H1 (cell line): Measurements from ENCODE around the gene CTNS. TPM values are rescaled to one million over a fixed set of nuclear protein-coding genes. Genes with fewer than 3 reads are reported as not detected.

Source experiments
- CTCF ChIA-PET: fragments of 300-600 bp; sonication (Branson Sonifier 250); formaldehyde crosslinking; loops from one replicate; lab custom pipeline; 2021; ENCODE audit not compliant: partially characterized antibody; lab: Charles Lee
- POLR2A ChIA-PET: fragments of 300-600 bp; sonication (Branson Sonifier 250); formaldehyde crosslinking; loops from one replicate; lab custom pipeline; 2021; ENCODE audit warnings: inconsistent platforms; ENCODE audit not compliant: partially characterized antibody; lab: Charles Lee
- DNase-seq, 2 experiments: peaks; one replicate each; pipeline versions ENCODE4 v3.0.0 to v3.0.0-alpha.2; 2010 to 2022; ENCODE audit warnings: low spot score in 2 of 2, low read depth in 1 of 2, mixed read lengths in 1 of 2
- FAIRE-seq: peaks from 2 replicates; lab custom pipeline; 2011; peaks lifted over from hg19 to GRCh38; lab: Jason Lieb, UNC
- H2AFZ ChIP-seq: 2 replicates; pipeline ENCODE4 v1.8.1; 2012; ENCODE audit warnings: low read length, inconsistent platforms
- H2AK5ac ChIP-seq: 2 replicates; pipeline ENCODE4 v1.6.1; 2013; ENCODE audit warnings: low read depth, low read length
- H2BK120ac ChIP-seq: replicated peaks from 2 replicates; pipeline ENCODE3; 2013; ENCODE audit warnings: low read depth, low read length, inconsistent platforms
- H2BK12ac ChIP-seq: 2 replicates; pipeline ENCODE4 v1.6.1; 2013; ENCODE audit warnings: low read depth, low read length
- H2BK15ac ChIP-seq: 2 replicates; pipeline ENCODE4 v1.6.1; 2013; ENCODE audit warnings: low read length
- H2BK20ac ChIP-seq: 2 replicates; pipeline ENCODE4 v1.6.1; 2013; ENCODE audit warnings: low read length
- H2BK5ac ChIP-seq: 2 replicates; pipeline ENCODE4 v1.6.1; 2013; ENCODE audit warnings: low read depth, low read length
- H3K14ac ChIP-seq: 2 replicates; pipeline ENCODE4 v1.6.1; 2013; ENCODE audit warnings: inconsistent platforms; ENCODE audit not compliant: insufficient read length
- H3K18ac ChIP-seq: 2 replicates; pipeline ENCODE4 v1.6.1; 2013; ENCODE audit warnings: low read length; ENCODE audit errors: extremely low read depth
- H3K23ac ChIP-seq: 2 replicates; pipeline ENCODE4 v1.6.1; 2013; ENCODE audit warnings: inconsistent platforms; ENCODE audit not compliant: insufficient read length
- H3K23me2 ChIP-seq: 2 replicates; pipeline ENCODE4 v1.6.1; 2013; ENCODE audit warnings: low read depth, low read length
- H3K27ac ChIP-seq: 2 replicates; pipeline ENCODE4 v1.6.1; 2011; ENCODE audit warnings: low read depth, low read length, inconsistent platforms
- H3K27me3 ChIP-seq, 4 experiments: replicated peaks in 1 of 4; 1 replicate in 1 of 4; 2 replicates in 3 of 4; pipeline versions ENCODE4 v1.6.1 to v1.8.1; 2011 to 2013; ENCODE audit warnings: low read length in 3 of 4, mild to moderate bottlenecking in 3 of 4, inconsistent platforms in 2 of 4, mixed read lengths in 2 of 4, moderate library complexity in 1 of 4; ENCODE audit not compliant: control insufficient read depth in 3 of 4, insufficient read depth in 3 of 4; ENCODE audit errors: extremely low read depth in 1 of 4
- H3K36me3 ChIP-seq, 4 experiments: 2 replicates each; pipeline versions ENCODE4 v1.6.1 to v1.8.1; 2011 to 2013; ENCODE audit warnings: mild to moderate bottlenecking in 4 of 4, low read length in 3 of 4, moderate library complexity in 2 of 4, control low read depth in 1 of 4, inconsistent platforms in 1 of 4; ENCODE audit not compliant: insufficient read depth in 4 of 4, control insufficient read depth in 2 of 4
- H3K4ac ChIP-seq: replicated peaks from 2 replicates; pipeline ENCODE3; 2013; ENCODE audit warnings: low read length, low read depth, mixed read lengths, inconsistent platforms; ENCODE audit not compliant: insufficient read length
- H3K4me1 ChIP-seq, 4 experiments: replicated peaks in 1 of 4; 1 replicate in 1 of 4; 2 replicates in 3 of 4; pipeline versions ENCODE4 v1.6.1 to v1.8.1; 2011 to 2013; ENCODE audit warnings: low read length in 3 of 4, inconsistent platforms in 2 of 4, mixed read lengths in 1 of 4; ENCODE audit not compliant: insufficient read depth in 4 of 4, control insufficient read depth in 3 of 4
- H3K4me2 ChIP-seq, 2 experiments: 2 replicates each; pipeline versions ENCODE4 v1.6.1 to v1.8.1; 2011 to 2013; ENCODE audit warnings: low read depth in 2 of 2, low read length in 2 of 2, control low read depth in 1 of 2, inconsistent platforms in 1 of 2, mild to moderate bottlenecking in 1 of 2; ENCODE audit not compliant: insufficient read depth in 1 of 2
- H3K4me3 ChIP-seq, 4 experiments: fragments of 200-600, 300-600 bp in 1 of 4; sonication (generic), shearing (Covaris generic), sonication (Bioruptor Twin) in 1 of 4; 2 replicates each; pipeline versions ENCODE4 v1.5.1 to v1.8.1; 2011 to 2016; ENCODE audit warnings: low read length in 4 of 4, low read depth in 3 of 4, control low read depth in 2 of 4, inconsistent platforms in 2 of 4, mild to moderate bottlenecking in 2 of 4, mixed read lengths in 1 of 4, moderate library complexity in 1 of 4; ENCODE audit not compliant: insufficient read depth in 2 of 4; ENCODE audit errors: extremely low read depth in 1 of 4
- H3K56ac ChIP-seq: replicated peaks from 2 replicates; pipeline ENCODE3; 2013; ENCODE audit warnings: low read depth, mild to moderate bottlenecking, mixed read lengths, low read length, inconsistent platforms; ENCODE audit not compliant: insufficient read length
- H3K79me1 ChIP-seq: 2 replicates; pipeline ENCODE4 v1.6.1; 2013; ENCODE audit warnings: low read depth, low read length, control low read depth
- H3K79me2 ChIP-seq, 2 experiments: 2 replicates each; pipeline versions ENCODE4 v1.6.1 to v1.8.1; 2012 to 2013; ENCODE audit warnings: low read length in 2 of 2, mild to moderate bottlenecking in 2 of 2, inconsistent platforms in 1 of 2; ENCODE audit not compliant: insufficient read depth in 2 of 2, control insufficient read depth in 1 of 2
- H3K9ac ChIP-seq, 4 experiments: replicated peaks in 1 of 4; 1 replicate in 1 of 4; 2 replicates in 3 of 4; pipeline versions ENCODE4 v1.6.1 to v1.8.1; 2011 to 2013; ENCODE audit warnings: low read depth in 3 of 4, low read length in 3 of 4, control low read depth in 2 of 4, mild to moderate bottlenecking in 2 of 4, moderate library complexity in 2 of 4, inconsistent platforms in 1 of 4; ENCODE audit errors: extremely low read depth in 1 of 4
- H3K9me3 ChIP-seq, 2 experiments: 2 replicates each; pipeline versions ENCODE4 v1.6.1 to v1.8.1; 2012 to 2013; ENCODE audit warnings: mild to moderate bottlenecking in 2 of 2, moderate library complexity in 2 of 2, control low read depth in 1 of 2, inconsistent platforms in 1 of 2, low read depth in 1 of 2, low read length in 1 of 2, mixed read lengths in 1 of 2; ENCODE audit not compliant: insufficient read depth in 2 of 2
- H4K20me1 ChIP-seq, 2 experiments: replicated peaks in 1 of 2; 2 replicates each; pipeline versions ENCODE3 to v1.8.1; 2011 to 2013; ENCODE audit warnings: inconsistent platforms in 2 of 2, low read length in 2 of 2, mild to moderate bottlenecking in 1 of 2; ENCODE audit not compliant: insufficient read depth in 2 of 2, control insufficient read depth in 1 of 2
- H4K5ac ChIP-seq: 2 replicates; pipeline ENCODE4 v1.6.1; 2013; ENCODE audit warnings: low read length, low read depth, mixed read lengths, inconsistent platforms; ENCODE audit not compliant: insufficient read length
- H4K8ac ChIP-seq: 2 replicates; pipeline ENCODE4 v1.8.0; 2013; ENCODE audit warnings: mild to moderate bottlenecking, moderate library complexity, low read length, inconsistent platforms; ENCODE audit not compliant: insufficient read depth; ENCODE audit errors: extremely low read depth
- H4K91ac ChIP-seq: replicated peaks from 2 replicates; pipeline ENCODE3; 2013; ENCODE audit warnings: low read length, mixed read lengths, inconsistent platforms; ENCODE audit not compliant: insufficient read length
- CTBP2 ChIP-seq: IDR thresholded peaks from 2 replicates; pipeline ENCODE4 v1.7.0; 2011; ENCODE audit warnings: borderline replicate concordance, mild to moderate bottlenecking, moderate library complexity, mixed read lengths, low read length; ENCODE audit not compliant: insufficient read depth, insufficient read length
- NANOG ChIP-seq: IDR thresholded peaks from 2 replicates; pipeline ENCODE4 v1.6.1; 2011; ENCODE audit warnings: low read length, low read depth, mild to moderate bottlenecking, inconsistent platforms; ENCODE audit not compliant: insufficient read depth, poor library complexity, severe bottlenecking
- SIRT6 ChIP-seq: IDR thresholded peaks from one replicate; pipeline ENCODE4 v1.7.1; 2012; ENCODE audit warnings: low read length, inconsistent platforms
- SIX5 ChIP-seq: IDR thresholded peaks from 2 replicates; pipeline ENCODE4 v1.6.1; 2011; ENCODE audit warnings: mild to moderate bottlenecking, low read depth, low read length
- WGBS, 2 experiments: shearing (Covaris generic) in 1 of 2; methylation state at CpG; one replicate each; pipeline versions ENCODE4 v1.1.6 to v1.1.7; 2013 to 2015; ENCODE audit warnings: low lambda C conversion rate in 2 of 2, mixed read lengths in 2 of 2, inconsistent platforms in 1 of 2, low coverage in 1 of 2, missing lambda C conversion rate in 1 of 2; ENCODE audit not compliant: insufficient replicate concordance in 2 of 2, insufficient coverage in 1 of 2, insufficient read length in 1 of 2; ENCODE audit errors: extremely low coverage in 1 of 2, missing lambda C conversion rate in 1 of 2; 5-methylcytosine and 5-hydroxymethylcytosine counted together
- polyA plus RNA-seq, 7 experiments: library from polyadenylated mRNA; depleted of rRNA in 3 of 7; stranded (reverse) in 5 of 7; unstranded in 2 of 7; fragments of >200 nt in 5 of 7; fragments of 200-250 nt in 2 of 7; gene quantifications; 1 replicate in 5 of 7; 2 replicates in 1 of 7; 4 replicates in 1 of 7; pipeline versions ENCODE4 v1.2.1 to v1.2.3, GENCODE V29; 2011 to 2013; ENCODE audit warnings: missing spikeins in 2 of 7, mixed read lengths in 2 of 7
- total RNA-seq: library from RNA; stranded (reverse); fragmentation: NEBNext Ultra II Directional; extraction: Animal tissue kit (Norgen Biotek cat#: 25700); gene quantifications from 2 replicates; pipeline ENCODE4 v1.2.1, GENCODE V29; 2021

Gene CTNS
- total and polyA plus RNA-seq, 2 of the 8 experiments (the other 6 are each of a cell fraction or from before 2014, with no cell fraction given) = 11.6 to 12.9 TPM

GRCh38 chr17:3615160-3615870 lies 21.2 kb upstream of the CTNS start:
- TF ChIP-seq CTBP2 (no peak), SIX5 (no peak), SIRT6 (no peak), NANOG (no peak)
- TF ChIP-seq, all 59 proteins: peak for 0
- WGBS, 2 experiments = 87% methylated on average over 18 of the region's 18 CpGs; no CpG with 5 or more reads in 1 of the 2 experiments
- POLR2A ChIA-PET = interaction anchor here (1.2 kb wide), 1 partner anchor 9 kb away, joined by 3 read pairs; no protein-coding TSS in a partner anchor

More at GRCh38 chr17:3615160-3615870, 21.2 kb upstream of the CTNS start:
- no peak overlapping the region for H2BK120ac ChIP-seq
- H2AFZ ChIP-seq = no peak overlapping the region
- no peak overlapping the region for H2BK5ac ChIP-seq
- H3K14ac ChIP-seq = no peak overlapping the region
- peaks cover 3 to 8% of the 10 kb centered on the region in 2 experiments for H4K20me1 ChIP-seq
- H3K79me1 ChIP-seq = no peaks in the 10 kb centered on the region
- no peaks in the 10 kb centered on the region for H3K79me2 ChIP-seq
- H3K27me3 ChIP-seq = no peaks in the 10 kb centered on the region
- no peak overlapping the region for H2BK20ac ChIP-seq
- no peak overlapping the region for H3K27ac ChIP-seq
- H3K9ac ChIP-seq = no peak overlapping the region
- no peak overlapping the region for H2AK5ac ChIP-seq
- DNase-seq (no peak), FAIRE-seq (no peak)
- no peak overlapping the region for H3K23ac ChIP-seq
- no peak overlapping the region for H3K4ac ChIP-seq
- no peaks in the 10 kb centered on the region for H3K9me3 ChIP-seq
- H4K8ac ChIP-seq = no peak overlapping the region
- H3K36me3 ChIP-seq = peaks cover 12 to 57% (median 43%) of the 10 kb centered on the region in 4 experiments
- CTCF ChIA-PET = interaction anchor here (0.8 to 1.4 kb wide), 2 partner anchors 12 to 67 kb away, joined by 3 to 4 read pairs; no protein-coding TSS in a partner anchor
- H3K4me1 ChIP-seq = no peaks in the 10 kb centered on the region
- no peak overlapping the region for H3K4me3 ChIP-seq
- H4K5ac ChIP-seq = no peak overlapping the region
- H4K91ac ChIP-seq = no peak overlapping the region
- H3K56ac ChIP-seq = no peak overlapping the region
- no peak overlapping the region for H3K4me2 ChIP-seq
- no peak overlapping the region for H2BK15ac ChIP-seq
- no peaks in the 10 kb centered on the region for H3K23me2 ChIP-seq
- H3K18ac ChIP-seq = no peak overlapping the region
- H2BK12ac ChIP-seq = no peak overlapping the region
